GM12874 (cell line): ENCODE data around the gene ADAMTSL1.

Experiments used
- TF ChIP-seq, protein P1 (sequence below): IDR thresholded peaks from 2 replicates; pipeline ENCODE4 v1.5.1; 2011; ENCODE audit warnings: low read depth, mild to moderate bottlenecking, control low read depth, low read length, moderate library complexity; ENCODE audit not compliant: insufficient read depth

ADAMTSL1 gene

DNA sequence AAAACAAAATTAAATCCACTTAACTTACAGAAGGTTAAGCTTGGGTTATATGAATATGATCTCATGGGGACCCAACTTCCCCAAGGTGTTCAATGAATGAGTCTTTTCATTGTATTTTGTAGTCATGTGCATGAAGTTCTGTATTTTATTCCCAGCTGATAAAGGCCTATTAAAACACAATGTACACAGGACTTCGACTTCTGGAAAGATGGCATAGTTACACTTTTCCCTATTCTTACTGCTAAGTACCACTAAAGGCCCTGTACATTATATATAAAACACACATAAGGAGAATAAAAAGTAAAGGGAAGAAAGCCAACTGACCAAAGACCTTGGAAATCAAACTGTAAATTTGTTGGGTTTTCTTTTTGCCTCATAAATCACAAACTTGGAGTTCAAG is 336.6 kb downstream of the ADAMTSL1 start:
- TF ChIP-seq, protein P1, sequence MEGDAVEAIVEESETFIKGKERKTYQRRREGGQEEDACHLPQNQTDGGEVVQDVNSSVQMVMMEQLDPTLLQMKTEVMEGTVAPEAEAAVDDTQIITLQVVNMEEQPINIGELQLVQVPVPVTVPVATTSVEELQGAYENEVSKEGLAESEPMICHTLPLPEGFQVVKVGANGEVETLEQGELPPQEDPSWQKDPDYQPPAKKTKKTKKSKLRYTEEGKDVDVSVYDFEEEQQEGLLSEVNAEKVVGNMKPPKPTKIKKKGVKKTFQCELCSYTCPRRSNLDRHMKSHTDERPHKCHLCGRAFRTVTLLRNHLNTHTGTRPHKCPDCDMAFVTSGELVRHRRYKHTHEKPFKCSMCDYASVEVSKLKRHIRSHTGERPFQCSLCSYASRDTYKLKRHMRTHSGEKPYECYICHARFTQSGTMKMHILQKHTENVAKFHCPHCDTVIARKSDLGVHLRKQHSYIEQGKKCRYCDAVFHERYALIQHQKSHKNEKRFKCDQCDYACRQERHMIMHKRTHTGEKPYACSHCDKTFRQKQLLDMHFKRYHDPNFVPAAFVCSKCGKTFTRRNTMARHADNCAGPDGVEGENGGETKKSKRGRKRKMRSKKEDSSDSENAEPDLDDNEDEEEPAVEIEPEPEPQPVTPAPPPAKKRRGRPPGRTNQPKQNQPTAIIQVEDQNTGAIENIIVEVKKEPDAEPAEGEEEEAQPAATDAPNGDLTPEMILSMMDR: no peak

- TF ChIP-seq, protein P1: no peak
Measured at GRCh38 chr9:18811171-18811570, 337.2 kb downstream of the ADAMTSL1 start.

- TF ChIP-seq, protein P1: no peak
Measured at GRCh38 chr9:18819418-18819817, 345.5 kb downstream of the ADAMTSL1 start.

DNA sequence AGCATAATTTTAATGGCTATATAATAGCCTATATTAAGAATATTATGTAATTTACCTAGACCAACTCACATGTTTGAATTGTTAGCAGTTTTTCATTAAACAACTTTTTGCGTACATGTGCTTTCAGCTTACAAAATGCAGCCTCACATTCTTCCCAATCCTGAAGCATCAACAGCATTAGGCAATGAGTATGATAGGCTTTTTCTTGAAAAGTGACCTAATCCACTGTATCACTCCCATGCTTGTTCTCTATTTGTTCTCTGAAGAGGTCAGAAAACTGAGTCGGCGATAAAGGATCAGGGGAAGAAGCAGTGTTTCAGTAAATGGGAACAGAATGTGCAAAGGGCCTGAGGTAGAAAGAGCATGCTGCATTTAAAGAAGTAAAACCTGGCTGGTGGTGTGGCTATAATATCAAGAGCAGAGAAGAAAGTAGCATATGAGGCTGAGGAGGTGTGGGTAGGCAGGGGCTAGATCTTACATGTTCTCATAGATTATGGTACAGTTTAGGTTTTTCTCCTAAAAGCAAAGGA is 346.7 kb downstream of the ADAMTSL1 start:
- TF ChIP-seq, protein P1: no peak

- TF ChIP-seq, protein P1: no peak
Measured at GRCh38 chr9:18821788-18822187, 347.8 kb downstream of the ADAMTSL1 start.

DNA sequence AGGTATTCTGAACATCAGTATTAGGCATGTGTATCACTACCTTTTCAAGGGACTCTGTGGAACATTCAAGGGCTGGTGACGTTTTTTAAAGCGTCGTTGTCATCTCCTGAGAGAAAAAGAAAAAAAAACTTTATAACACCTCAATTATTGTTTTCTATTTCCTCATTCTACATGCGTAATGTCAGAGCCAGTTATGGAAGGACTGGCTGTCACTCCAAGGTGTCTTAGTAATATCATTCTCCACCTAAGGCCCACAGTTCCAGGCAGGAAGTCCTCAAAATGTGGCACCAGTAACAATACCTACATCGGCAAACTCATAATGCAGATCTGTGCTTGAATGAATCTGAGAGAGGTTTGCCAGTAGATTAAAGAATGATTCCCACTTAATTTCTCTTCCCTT is 348.9 kb downstream of the ADAMTSL1 start:
- TF ChIP-seq, protein P1: no peak

GRCh38 chr9:18824095-18824666 is 350.2 kb downstream of the ADAMTSL1 start:
- TF ChIP-seq, protein P1: peak; percentile 31; the same call in 1 of the 2 replicates
